Liver (tissue), 9 donors: ENCODE data around the gene UFC1. TPM values are rescaled to one million over a fixed set of nuclear protein-coding genes. Genes with fewer than 3 reads are reported as not detected.

Experiments
- DNase-seq: peaks from one replicate; pipeline ENCODE4 v3.0.0-alpha.2; 2017; ENCODE audit warnings: low spot score
- H3K27ac ChIP-seq, 2 donors: one replicate each; pipeline ENCODE4 v1.7.0; 2013; ENCODE audit warnings: inconsistent platforms in 2 of 2, low read length in 2 of 2, control low read depth in 1 of 2, low read depth in 1 of 2, mild to moderate bottlenecking in 1 of 2
- H3K27me3 ChIP-seq, 4 donors: one replicate each; pipeline versions ENCODE4 v1.6.1 to v1.7.0; 2013; ENCODE audit warnings: low read length in 3 of 4, inconsistent platforms in 1 of 4, mild to moderate bottlenecking in 1 of 4, moderate library complexity in 1 of 4; ENCODE audit not compliant: control insufficient read depth in 4 of 4, insufficient read depth in 4 of 4
- H3K36me3 ChIP-seq, 4 donors: one replicate each; pipeline versions ENCODE4 v1.6.1 to v1.7.0; 2013; ENCODE audit warnings: low read length in 3 of 4, mild to moderate bottlenecking in 3 of 4, low read depth in 1 of 4, moderate library complexity in 1 of 4; ENCODE audit not compliant: control insufficient read depth in 4 of 4, insufficient read depth in 3 of 4
- H3K4me1 ChIP-seq, 4 donors: one replicate each; pipeline versions ENCODE4 v1.6.1 to v1.7.0; 2013; ENCODE audit warnings: low read length in 3 of 4, mild to moderate bottlenecking in 3 of 4, moderate library complexity in 1 of 4; ENCODE audit not compliant: control insufficient read depth in 4 of 4, insufficient read depth in 4 of 4
- H3K4me3 ChIP-seq, 3 donors: one replicate each; pipeline versions ENCODE4 v1.6.1 to v1.7.0; 2013; ENCODE audit warnings: low read length in 3 of 3, control low read depth in 1 of 3, low read depth in 1 of 3, mild to moderate bottlenecking in 1 of 3
- H3K9ac ChIP-seq, 2 donors: one replicate each; pipeline ENCODE4 v1.7.0; 2013; ENCODE audit warnings: low read length in 2 of 2, mild to moderate bottlenecking in 2 of 2, moderate library complexity in 2 of 2, control low read depth in 1 of 2, low read depth in 1 of 2
- H3K9me3 ChIP-seq, 4 donors: one replicate each; pipeline versions ENCODE4 v1.6.1 to v1.7.0; 2013; ENCODE audit warnings: low read length in 3 of 4; ENCODE audit not compliant: control insufficient read depth in 4 of 4
- ATF3 ChIP-seq: IDR thresholded peaks from 2 replicates; pipeline ENCODE4 v1.6.1; 2016; ENCODE audit warnings: antibody characterized with exemption
- EGR1 ChIP-seq, 2 donors: IDR thresholded peaks; 2 replicates each; pipeline ENCODE4 v1.6.1; 2016 to 2018; ENCODE audit warnings: antibody characterized with exemption in 2 of 2, low read depth in 2 of 2
- FOXA2 ChIP-seq: IDR thresholded peaks from 2 replicates; pipeline ENCODE4 v1.6.1; 2016; ENCODE audit warnings: antibody characterized with exemption
- GABPA ChIP-seq, 2 donors: IDR thresholded peaks in 1 of 2; conservative IDR thresholded peaks in 1 of 2; 2 replicates each; pipeline ENCODE4 v1.6.1; 2016; ENCODE audit warnings: antibody characterized with exemption in 2 of 2, mild to moderate bottlenecking in 1 of 2, moderate library complexity in 1 of 2
- HNF4G ChIP-seq: IDR thresholded peaks from 2 replicates; pipeline ENCODE4 v1.6.1; 2016; ENCODE audit warnings: antibody characterized with exemption
- JUND ChIP-seq, 2 donors: IDR thresholded peaks; 2 replicates each; pipeline ENCODE4 v1.6.1; 2016; ENCODE audit warnings: antibody characterized with exemption in 2 of 2
- MAX ChIP-seq: IDR thresholded peaks from 2 replicates; pipeline ENCODE4 v1.6.1; 2016; ENCODE audit warnings: antibody characterized with exemption
- NR2F2 ChIP-seq: IDR thresholded peaks from 2 replicates; pipeline ENCODE4 v1.6.1; 2016; ENCODE audit warnings: antibody characterized with exemption
- RAD21 ChIP-seq, 2 donors: IDR thresholded peaks; 2 replicates each; pipeline ENCODE4 v1.6.1; 2016; ENCODE audit warnings: antibody characterized with exemption in 2 of 2, mild to moderate bottlenecking in 2 of 2
- REST ChIP-seq: IDR thresholded peaks from 2 replicates; pipeline ENCODE4 v1.6.1; 2016; ENCODE audit warnings: antibody characterized with exemption, mild to moderate bottlenecking
- SP1 ChIP-seq: IDR thresholded peaks from 2 replicates; pipeline ENCODE4 v1.6.1; 2018; ENCODE audit warnings: antibody characterized with exemption, mild to moderate bottlenecking
- TAF1 ChIP-seq: conservative IDR thresholded peaks from 2 replicates; pipeline ENCODE4 v1.6.1; 2016; ENCODE audit warnings: antibody characterized with exemption, mild to moderate bottlenecking
- YY1 ChIP-seq: IDR thresholded peaks from 2 replicates; pipeline ENCODE4 v1.6.1; 2016; ENCODE audit warnings: antibody characterized with exemption, mild to moderate bottlenecking
- ZBTB33 ChIP-seq: IDR thresholded peaks from 2 replicates; pipeline ENCODE4 v1.6.1; 2016; ENCODE audit warnings: antibody characterized with exemption
- WGBS: extraction: QIAGEN DNeasy Blood & Tissue Kit; methylation state at CpG from one replicate; pipeline ENCODE4 v1.1.7; 2013; 5-methylcytosine and 5-hydroxymethylcytosine counted together
- polyA plus RNA-seq, 2 donors: library from polyadenylated mRNA; stranded (reverse) in 1 of 2; unstranded in 1 of 2; fragments of 200-250 nt in 1 of 2; fragments of >200 nt in 1 of 2; fragmentation: Nextera tagmentation in 1 of 2; extraction: Ambion mirVana in 1 of 2; gene quantifications; one replicate each; pipeline versions ENCODE4 v1.2.1 to v1.2.3, GENCODE V29; 2013 to 2015
- total RNA-seq, 2 donors: library from RNA; depleted of rRNA; stranded (reverse); fragments of >200 nt; gene quantifications; one replicate each; pipeline ENCODE4 v1.2.3, GENCODE V29; 2014
- donor health status: healthy.
- donor health status: healthy.
- donor health status: healthy.
- donor health status: healthy.
- donor health status: healthy.

Gene UFC1
- total and polyA plus RNA-seq, 4 donors: 34.2 to 47.5 (median 43.3) TPM

GRCh38 chr1:161197560-161198193 lies 43.9 kb downstream of the UFC1 start:
- WGBS: 75% methylated on average over 11 of the region's 11 CpGs
- Histone ChIP-seq H3K4me3 (peak overlapping the region; percentile 2 to 29 (median 21)), H3K9me3 (no peaks in the 10 kb centered on the region), H3K4me1 (peaks cover 10 to 34% (median 24%) of the 10 kb centered on the region in 4 donors), H3K27ac (peak overlapping the region; percentile 73 to 95), H3K9ac (no peak overlapping the region), H3K27me3 (no peaks in the 10 kb centered on the region), H3K36me3 (no peaks in the 10 kb centered on the region)
- no peak for DNase-seq
- no peak for TF ChIP-seq JUND (IDR thresholded peaks at IDR 0.05)
- TF ChIP-seq FOXA2: no peak
- no peak for TF ChIP-seq GABPA (IDR thresholded peaks at IDR 0.05 in 1 of 2, conservative IDR thresholded peaks at IDR 0.05 in 1 of 2)
- no peak for TF ChIP-seq YY1
- TF ChIP-seq HNF4G: no peak
- TF ChIP-seq EGR1 (IDR thresholded peaks at IDR 0.05; ENCODE audit: low read depth in 2 of 2): no peak
- TF ChIP-seq SP1: no peak
- no peak for TF ChIP-seq MAX
- no peak for TF ChIP-seq RAD21 (IDR thresholded peaks at IDR 0.05)
- TF ChIP-seq ATF3: no peak
- TF ChIP-seq ZBTB33: no peak
- TF ChIP-seq TAF1: no peak
- TF ChIP-seq REST: no peak

GRCh38 chr1:161198194-161198896 lies 44.6 kb downstream of the UFC1 start:
- no peak for DNase-seq
- WGBS: 50% methylated on average over 20 of the region's 20 CpGs

More at GRCh38 chr1:161198194-161198896, 44.6 kb downstream of the UFC1 start:
- Histone ChIP-seq H3K27me3 (no peaks in the 10 kb centered on the region), H3K9ac (peak overlapping the region in 1 of 2 donors; percentile 0), H3K27ac (peak overlapping the region; percentile 73 to 95), H3K4me1 (peaks cover 7 to 31% (median 22%) of the 10 kb centered on the region in 4 donors), H3K36me3 (no peaks in the 10 kb centered on the region), H3K4me3 (peak overlapping the region; percentile 2 to 29 (median 21)), H3K9me3 (no peaks in the 10 kb centered on the region)
- TF ChIP-seq NR2F2 (peak; percentile 9), ATF3 (no peak)
